CD1c-positive myeloid dendritic cell (primary cell): Measurements from ENCODE around the gene ACBD6.

Experiments
- DNase-seq: peaks from one replicate; pipeline ENCODE4 v3.0.0-alpha.2; 2016; ENCODE audit errors: extremely low spot score

ACBD6 gene

DNA sequence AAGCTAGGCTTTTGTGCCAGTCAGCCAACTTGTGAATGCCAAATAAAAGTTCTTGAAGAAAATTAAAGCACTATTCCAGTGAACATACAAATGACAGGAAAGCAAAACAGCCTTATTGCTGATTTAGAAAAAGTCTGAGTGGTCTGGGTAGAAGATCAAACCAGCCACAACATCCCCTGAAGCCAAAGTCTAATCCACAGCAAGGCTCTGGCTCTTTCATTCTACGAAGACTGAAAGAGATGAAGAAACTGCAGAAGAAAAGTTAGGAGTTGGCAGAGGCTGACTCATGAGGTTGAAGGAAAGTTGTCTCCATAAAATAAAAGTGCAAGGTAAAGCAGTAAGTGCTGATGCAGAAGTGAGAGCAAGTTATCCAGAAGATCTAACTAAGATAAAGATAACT, 206.4 kb downstream of the ACBD6 start:
- no peak for DNase-seq

DNA sequence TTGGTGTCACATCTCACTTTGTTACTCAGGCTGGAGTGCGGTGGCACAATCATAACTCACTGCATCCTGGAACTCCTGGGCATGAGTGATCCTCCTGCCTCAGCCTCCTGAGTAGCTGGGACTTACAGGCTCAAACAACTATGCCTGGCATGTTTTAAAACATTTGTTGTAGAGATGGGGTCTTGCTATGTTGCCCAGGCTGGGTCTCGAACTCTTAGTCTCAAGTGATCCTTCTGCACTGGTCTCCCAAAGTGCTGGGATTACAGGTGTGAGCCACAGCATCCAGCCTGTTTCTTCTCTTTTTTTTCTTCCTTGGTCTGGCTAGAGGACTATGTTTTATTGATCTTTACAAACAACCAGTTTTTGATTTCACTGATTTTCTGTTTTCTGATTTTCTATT, 207.7 kb downstream of the ACBD6 start:
- no peak for DNase-seq

DNA sequence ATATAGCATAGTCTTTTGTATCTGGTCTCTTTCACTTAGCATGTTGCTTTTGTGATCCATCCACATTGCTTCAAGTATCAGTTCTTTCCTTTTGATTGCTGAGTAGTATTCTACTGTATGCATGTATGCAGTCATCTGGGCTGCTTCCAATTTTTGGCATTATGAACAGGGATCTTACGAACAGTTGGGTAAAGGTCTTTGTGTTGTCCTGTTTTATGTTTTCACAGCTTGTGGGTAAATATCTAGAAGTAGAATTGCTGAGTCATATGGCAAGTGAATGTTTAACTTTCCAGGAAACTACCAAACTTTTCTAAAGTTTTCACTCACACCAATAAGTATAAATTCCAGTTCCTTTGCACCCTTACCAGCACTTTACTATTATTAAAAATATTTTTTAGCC, 211.4 kb downstream of the ACBD6 start:
- no peak for DNase-seq

DNA sequence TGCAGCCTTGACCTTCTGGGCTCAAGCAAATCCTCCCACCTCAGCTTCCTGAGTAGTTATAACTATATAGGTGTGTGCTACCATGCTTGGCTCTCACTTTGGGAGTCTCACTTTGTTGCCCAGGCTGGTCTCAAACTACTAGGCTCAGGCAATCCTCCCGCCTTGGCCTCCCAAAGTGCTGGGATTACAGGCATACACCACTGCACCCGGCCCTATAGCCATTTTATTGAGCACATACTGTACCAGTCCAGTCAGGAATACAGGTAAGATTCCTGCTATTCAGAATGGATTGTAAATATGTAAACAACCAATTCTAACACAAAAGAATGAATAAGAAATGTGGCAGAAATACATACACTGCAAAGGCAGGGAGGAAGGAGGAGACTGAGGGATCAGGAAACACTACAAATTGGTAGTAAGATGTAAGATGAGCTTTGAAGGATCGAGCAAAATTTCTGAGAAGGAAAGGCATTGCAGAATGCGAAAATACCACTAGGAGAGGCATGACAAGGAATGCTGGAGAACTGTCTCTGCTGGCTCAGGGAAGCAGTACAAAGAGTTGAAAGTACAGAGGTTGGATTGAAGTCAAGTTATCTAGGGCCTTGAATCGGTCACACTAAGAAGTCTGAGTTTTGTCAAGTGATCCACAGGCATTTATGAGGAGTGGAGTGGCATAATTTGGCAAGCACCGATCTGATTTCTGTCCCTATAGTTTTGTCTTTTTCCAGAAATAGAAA, 211.9 kb downstream of the ACBD6 start:
- DNase-seq, result no peak

DNA sequence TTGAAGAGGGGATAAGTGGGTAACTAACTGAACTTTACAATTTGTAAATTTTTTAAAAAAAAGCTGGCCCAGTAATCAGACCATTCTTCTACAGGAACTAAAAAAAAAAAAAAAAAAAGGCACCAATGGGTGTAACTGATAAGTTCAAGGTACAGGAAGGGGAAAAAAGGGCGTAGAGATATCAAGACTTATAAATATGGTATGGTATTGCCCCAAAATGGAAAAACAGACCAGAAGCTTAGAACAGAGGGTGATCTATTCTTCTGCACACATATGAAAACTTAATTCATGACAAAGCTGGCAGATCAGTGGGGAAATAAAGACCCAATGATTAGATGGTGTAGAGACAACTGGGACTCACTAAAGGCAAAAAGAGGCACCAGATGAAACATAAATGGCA, 213.4 kb downstream of the ACBD6 start:
- DNase-seq, result no peak

DNA sequence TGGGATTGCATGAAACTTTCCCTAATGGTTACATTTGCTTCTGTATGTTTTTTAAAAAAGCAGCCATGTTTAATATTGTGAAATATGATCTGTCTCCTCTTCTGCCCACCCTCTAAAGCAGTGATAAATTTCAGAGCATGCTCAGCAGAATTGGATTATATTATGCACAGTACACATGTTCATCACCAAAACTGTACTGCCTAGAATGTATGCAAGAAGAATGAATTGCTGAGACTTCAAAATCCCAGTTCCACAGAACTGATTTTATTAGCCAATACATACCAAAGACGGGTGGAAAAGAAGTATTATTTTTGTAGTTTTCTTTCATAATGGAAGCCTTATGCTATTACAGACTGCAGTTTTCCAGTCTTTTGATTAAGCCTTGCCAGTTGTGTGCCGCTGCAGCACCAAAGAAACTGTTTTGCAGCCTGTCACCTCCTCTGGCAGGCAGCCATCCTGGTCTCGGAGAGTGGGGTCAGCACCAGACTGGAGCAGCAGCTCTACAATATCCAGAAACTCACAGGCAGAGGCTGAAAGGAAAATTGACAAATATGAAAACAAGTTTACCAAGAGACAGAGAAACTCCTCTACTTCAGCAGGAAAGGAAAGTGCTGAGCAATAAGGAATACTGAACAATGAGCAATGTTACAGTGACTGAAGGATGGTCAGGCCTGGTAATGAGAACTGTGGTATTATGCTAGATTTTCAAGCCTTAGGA, 214.2 kb downstream of the ACBD6 start:
- no peak for DNase-seq

DNA sequence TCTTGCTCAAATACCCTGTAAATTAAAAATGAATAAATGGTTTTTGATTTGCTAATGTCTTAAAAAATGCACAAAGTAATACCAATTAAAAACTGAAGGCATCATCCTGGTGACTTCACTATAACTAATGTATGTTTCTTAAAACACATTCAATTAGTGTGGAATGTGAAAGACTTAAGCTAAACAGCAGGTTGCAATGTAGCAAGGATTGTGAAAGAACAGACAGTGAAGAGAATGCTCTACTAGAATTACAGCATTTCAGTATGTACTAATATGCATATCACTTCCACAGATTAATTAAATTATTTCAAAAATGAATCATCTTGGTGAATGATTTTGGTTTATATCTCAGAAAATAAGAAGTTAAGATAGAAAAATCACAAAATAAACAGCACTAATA, 216.0 kb downstream of the ACBD6 start:
- no peak for DNase-seq

DNA sequence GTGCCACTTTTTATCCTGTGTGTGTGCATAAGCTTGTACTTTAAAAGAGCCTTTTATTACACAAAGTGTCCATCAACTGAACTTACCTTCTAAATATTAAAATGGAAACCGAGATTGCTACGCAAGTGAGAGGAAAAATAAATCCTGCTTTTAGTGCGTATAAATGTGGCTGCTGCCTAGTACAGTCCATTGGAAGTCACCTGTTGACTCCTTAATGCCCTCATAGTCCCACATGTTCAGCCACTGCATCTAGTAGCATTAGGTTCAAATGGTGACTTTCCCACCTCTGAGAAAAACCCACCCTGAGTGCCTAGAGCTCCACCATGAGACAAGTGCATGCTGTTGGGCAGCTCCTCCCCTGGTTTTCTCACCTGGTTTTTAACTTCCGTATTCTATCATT, 219.3 kb downstream of the ACBD6 start:
- no peak for DNase-seq

DNA sequence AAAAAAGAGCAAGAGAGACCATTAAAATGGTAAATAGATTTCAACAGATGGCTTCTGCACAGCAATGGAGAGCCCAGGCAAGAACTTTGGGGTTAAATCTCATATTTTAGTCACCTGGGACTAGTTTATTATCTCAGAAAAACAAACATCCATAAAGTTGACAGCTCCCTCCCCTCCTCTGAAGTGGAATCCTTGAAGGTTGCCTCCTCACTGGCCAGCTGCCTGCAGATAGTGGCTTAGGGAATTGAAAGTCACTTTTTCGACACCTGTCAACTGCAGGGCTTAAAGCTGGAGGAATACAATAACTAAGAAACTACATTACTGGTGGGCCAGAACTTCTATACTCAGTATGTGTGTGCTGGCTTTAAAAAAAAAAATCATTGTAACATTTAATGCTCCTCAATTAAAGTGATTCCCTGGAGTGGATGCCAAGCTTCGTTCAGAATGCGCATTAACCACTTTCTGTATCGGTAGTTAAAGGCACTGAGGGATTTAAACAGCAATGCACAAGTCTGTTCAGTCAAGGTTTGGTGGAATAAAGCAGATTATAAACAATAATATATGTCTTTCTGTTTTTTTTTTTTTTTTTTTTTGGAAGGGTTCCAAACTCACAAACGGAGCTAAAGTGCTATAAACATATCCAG, 219.9 kb downstream of the ACBD6 start:
- DNase-seq, result no peak

DNA sequence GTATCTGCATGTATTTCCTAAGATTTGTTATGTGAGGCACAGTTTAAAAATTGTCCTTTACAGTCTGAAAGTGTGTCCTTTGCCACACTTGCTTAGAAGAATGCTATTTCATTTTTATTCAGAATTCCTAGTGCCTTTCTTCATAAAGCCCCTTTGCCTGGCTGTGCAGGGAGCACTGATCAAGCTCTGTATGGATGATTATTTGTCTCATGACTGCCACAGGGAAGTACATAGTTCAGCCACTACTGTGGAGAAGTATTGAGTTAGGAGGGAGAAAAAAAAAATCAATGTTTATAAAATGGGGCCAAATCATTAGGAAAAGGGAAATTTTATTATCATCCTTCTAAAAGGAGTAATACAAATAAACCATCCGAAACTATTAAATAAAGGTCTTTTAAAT, 220.9 kb downstream of the ACBD6 start:
- DNase-seq, result peak; percentile 16

DNA sequence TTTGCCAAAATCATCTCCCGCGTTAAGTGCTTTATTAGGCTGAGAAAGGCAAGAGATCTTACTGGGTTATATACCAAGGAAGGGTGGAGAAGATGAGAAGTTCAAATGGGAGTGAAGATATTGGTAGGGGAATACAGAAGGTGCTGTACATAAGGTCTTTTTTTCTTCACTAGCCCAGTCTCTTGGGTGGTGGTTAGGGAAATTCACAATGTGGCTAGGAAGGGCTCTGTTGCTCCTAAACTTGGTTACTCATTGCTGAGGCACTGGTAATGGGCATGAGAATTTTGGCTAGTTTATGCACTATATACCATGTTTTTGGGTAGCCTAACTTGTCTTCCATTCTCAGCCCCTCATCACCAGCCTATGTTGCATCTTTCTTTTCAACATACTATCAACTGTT, 221.8 kb downstream of the ACBD6 start:
- no peak for DNase-seq

DNA sequence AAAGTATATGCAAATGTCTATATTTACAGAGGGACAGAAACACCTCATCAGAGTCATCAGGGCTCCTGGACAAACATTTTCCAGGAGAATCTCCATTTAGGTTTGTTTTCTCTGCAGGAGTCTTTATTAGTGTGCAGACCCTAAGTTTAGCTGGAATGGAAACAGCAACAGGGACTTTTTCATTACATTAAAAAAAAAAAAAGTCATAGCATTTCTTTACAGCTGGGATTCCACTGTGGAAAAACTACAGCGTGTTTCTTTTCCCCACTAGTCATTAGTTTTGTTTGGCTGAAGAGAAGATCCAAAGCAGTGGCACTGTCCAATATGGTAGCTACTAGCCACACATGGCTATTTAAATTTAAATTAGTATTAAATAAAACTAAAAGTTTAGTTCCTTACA, 222.7 kb downstream of the ACBD6 start:
- no peak for DNase-seq

DNA sequence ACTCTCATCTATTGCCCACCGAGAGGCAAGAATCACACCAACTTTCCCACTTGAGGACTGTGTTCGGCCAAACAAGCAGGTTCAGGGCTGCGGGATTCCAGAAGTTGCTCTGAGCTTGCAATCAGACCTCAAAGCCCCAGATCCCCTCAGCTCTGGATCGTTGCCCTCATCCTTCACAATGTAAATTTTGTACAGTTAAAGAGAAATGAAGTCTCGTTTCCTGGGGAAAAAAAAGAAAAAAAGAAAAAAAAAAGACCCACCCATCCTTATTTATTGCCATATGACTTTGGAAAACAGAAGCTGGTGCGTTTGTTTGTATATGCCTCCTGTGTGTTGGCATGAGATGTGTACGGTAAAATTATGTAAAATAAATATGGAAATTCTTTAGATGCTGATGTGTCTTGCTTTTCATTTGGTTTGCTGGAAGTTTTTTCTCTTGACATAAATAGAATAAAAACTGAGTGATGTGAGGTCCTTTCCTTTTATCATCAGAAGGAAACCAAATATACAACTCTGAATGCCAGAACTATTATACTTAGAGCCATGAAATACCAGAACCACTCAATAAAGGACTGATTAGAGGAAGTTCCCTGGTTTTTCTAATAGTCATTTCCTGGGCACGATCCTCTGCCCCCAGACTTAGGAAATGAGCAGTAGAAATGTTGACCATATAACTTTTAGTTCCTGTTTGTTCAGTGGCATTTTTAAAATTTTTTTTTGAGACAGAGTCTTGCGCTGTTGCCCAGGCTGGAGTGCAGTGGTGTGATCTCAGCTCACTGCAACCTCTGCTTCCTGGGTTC, 223.6 kb downstream of the ACBD6 start:
- DNase-seq, result peak; percentile 88

DNA sequence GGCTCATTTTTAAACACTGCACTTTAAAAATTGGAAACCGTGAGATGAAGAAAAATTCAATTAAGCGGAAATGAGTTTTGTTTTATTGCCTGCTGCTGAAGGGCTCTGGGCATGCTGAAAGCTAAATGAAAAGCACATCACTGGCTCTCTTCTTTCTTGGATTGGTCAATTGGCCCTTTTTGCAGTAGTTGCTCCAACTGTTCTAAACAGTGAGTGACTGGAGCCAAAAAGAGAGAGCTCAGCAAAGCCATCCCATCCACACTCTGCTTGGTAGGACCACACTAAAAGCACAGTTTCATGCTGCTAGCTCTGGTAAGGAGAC, 224.2 kb downstream of the ACBD6 start:
- no peak for DNase-seq

DNA sequence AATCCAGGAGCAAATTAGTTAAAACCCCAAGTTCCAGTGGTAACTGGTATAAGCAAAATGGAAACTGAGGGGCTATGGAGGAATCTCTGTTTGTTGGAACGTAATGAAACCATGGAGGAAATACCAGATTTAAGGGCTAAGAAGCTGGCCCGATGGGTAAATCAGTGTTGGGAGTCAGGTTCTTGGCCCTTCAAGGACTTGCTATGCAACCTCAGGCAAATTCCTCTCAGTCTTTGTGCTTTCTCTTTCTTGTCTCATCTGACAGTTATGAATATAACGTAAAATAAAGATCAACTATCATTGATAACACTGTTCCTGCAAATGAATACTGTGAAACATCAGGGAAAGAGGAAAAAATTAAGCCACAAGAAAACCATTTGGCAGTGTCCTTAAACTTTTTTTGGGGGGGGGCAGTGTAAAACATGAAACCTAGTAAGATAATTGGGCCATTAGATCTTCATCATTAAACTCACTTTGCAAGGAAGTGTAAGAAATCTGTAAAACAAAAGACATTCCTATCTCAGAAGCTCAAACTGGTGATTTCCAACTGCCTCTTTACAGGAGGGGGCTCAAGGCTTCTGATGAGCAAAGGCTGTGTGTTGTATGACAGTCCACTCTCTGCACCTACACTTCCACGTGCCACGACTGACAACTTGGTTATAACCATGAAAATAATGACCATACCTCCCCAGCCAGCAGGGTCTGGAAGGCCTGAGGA, 224.7 kb downstream of the ACBD6 start:
- DNase-seq, result no peak

DNA sequence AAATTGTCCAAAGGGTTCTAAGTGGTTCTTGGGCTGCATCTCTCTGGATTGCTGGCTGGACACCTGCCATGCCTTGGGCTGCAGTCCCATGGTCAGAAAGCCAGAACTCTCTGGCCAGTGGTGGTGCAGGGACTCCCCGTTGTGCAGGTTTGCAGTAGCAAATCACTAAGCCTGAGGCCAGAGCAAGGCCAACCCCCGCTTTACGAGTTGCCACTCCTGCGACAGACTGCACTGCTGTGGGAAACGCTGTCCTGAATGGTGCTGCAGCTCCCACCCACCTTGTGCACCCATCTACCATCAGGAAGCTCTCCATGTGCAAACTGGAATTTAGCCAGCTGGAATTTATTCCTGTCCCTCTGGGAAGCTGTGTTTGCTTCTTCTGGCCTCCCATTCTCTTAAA, 226.7 kb downstream of the ACBD6 start:
- no peak for DNase-seq

DNA sequence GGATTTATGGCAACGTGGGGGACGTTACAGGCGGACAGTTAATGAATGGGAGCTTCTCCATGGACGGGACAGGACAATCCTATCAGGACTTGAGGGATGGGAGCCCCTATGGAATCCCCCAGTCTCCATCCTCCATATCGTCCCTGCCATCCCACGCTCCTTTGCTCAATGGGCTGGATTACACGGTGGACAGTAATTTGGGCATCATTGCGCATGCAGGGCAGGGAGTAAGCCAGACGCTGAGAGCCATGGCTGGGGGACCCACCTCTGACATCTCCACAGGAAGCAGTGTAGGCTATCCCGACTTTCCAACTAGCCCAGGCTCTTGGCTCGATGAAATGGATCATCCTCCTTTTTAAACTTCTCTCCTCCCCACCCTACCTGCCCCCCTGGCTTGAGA, 228.2 kb downstream of the ACBD6 start:
- no peak for DNase-seq

DNA sequence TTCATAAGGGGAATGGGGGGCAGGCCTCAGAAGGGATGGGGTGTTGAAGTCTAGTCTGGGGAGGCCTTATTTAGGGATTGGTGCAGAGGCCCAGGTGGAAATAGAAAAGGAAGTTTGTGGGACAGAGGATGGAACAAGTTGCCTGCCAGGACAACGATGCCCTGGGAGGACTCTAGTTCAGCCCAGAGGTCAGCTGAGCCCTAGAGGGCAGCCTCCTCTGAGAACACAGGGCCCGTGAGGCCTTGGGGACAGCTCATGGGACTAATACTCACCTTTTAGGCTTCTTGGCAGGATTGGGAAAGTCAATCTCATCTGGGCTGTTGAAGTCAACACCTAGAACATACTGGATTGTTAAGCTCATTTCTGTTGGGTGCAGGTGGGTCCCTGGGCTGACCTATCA, 229.3 kb downstream of the ACBD6 start:
- DNase-seq, result no peak

DNA sequence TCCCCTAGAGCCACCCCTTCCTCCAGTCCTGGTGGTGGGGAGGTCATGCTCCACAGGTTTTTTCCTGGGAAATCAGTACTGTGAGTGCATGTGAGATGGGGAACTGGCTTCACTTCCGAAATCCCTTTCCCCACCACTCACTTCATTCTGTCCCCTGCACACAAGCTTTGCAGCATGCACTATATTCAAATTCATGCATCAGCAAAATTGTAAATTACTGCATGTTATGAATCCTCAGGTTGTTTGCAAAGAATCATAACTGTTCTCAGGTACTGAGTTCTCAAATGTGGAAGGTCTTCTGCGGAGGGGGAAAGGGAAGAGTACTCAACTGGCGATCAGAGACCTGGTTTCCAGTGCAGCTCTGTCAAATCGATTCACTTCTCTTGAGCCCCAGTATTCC, 230.0 kb downstream of the ACBD6 start:
- no peak for DNase-seq

DNA sequence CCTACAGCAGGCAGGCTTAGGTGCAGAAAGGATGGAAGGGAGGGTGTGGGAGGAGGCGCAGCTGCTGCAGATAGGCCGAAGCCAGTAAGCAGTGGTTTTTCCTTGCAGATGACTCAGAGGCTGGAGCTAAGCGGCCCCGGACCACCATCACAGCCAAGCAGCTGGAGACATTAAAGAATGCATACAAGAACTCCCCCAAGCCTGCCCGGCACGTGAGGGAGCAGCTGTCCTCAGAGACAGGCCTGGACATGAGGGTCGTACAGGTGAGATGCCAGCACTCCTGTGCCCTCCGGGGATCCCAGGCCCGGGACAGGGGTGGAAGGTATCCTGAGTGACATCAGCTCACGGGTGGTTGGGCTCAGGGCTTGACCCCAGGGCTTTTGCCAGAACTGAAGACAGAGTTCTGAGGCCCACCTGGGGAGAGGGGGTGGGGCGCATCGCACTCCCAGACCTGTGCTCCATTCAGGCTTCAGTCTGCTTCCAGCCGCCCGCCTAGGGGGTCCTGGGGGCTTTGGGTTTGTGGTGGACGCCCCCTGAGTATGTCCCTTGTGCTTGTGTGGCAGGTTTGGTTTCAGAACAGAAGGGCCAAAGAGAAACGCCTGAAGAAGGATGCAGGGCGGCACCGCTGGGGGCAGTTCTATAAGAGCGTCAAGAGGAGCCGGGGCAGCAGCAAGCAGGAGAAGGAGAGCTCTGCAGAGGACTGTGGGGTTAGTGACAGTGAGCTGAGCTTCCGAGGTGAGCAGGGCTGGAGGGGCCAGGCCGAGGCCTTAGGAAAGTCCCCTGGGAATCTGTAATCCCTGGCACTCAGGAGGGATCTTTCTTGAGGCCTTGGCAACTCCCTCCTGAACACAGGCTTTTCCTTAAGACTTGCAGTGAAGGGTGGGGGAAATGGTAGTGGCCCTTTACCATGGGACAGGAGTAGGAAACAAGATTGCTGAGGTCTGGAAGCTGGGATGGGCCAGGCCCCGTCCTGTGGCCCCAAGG, 230.8 kb downstream of the ACBD6 start:
- DNase-seq, result no peak
